ENCODE measurements around the gene CDH23. TPM values are rescaled to one million over a fixed set of nuclear protein-coding genes. Genes with fewer than 3 reads are reported as not detected.
A peak's percentile ranks its signal among the peaks of the same experiment; 100 is the strongest.
"Not testable (repeated sequence)": the region's sequence is repeated elsewhere in the genome, so short reads cannot be mapped to it uniquely, and the experiment has no call there.

CDH23 gene
- total RNA-seq, 2 experiments from 2014 or later, result 3.7 to 5.3 TPM

DNA sequence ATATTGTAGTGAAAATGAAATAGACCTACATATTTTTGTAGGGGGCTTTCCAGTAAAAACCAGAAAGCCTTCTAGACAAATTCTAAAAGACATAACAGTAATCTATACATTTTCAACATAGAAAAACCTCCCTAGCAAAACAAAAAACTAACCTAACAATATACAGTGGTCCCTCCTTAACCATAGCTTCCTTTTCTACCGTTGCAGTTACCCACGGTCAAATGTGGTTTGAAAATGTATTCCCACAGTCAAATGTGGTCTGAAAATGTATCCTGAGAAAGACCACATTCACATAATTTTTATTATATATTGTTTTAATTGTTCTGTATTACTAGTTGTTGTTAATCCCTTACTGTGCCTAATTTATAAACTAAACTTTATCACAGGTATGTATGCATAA, 448.0 kb downstream of the CDH23 start:
- peaks cover 3% of the 10 kb centered on the region for H3K36me3 Mint-ChIP-seq
- peaks cover 52% of the 10 kb centered on the region for H3K4me1 Mint-ChIP-seq
- POLR2A ChIA-PET, result interaction anchor here (1.4 kb wide), 1 partner anchor 38 kb away, joined by 4 read pairs; no protein-coding TSS in a partner anchor
- no peaks in the 10 kb centered on the region for H3K9me3 Mint-ChIP-seq
- ATAC-seq (ENCODE audit: low read depth), result no peak
- DNase-seq, result no peak
- no peak overlapping the region for H3K27ac Mint-ChIP-seq
- no peaks in the 10 kb centered on the region for H3K27me3 Mint-ChIP-seq
- H3K4me3 Mint-ChIP-seq, result no peak overlapping the region

- Mint-ChIP-seq H3K27me3 (no peaks in the 10 kb centered on the region), H3K4me3 (no peak overlapping the region), H3K9me3 (no peaks in the 10 kb centered on the region), H3K4me1 (peaks cover 56% of the 10 kb centered on the region), H3K36me3 (peaks cover 3% of the 10 kb centered on the region), H3K27ac (no peak overlapping the region)
- ATAC-seq (ENCODE audit: low read depth) (no peak), DNase-seq (no peak)
- POLR2A ChIA-PET, result interaction anchor here (0.5 to 1.4 kb wide), 3 partner anchors 33 to 428 kb away, joined by 3 to 4 read pairs (median 4); partner anchors contain the start of gene DDIT4
These were observed 449.0 kb downstream of the CDH23 start for GRCh38 chr10:71845410-71846405.

GRCh38 chr10:71846816-71847215, 450.1 kb downstream of the CDH23 start:
- H3K27ac Mint-ChIP-seq, result no peak overlapping the region
- no peak for ATAC-seq (ENCODE audit: low read depth)
- H3K9me3 Mint-ChIP-seq, result no peaks in the 10 kb centered on the region
- H3K36me3 Mint-ChIP-seq, result peaks cover 3% of the 10 kb centered on the region
- POLR2A ChIA-PET, result interaction anchor here (0.7 kb wide), 2 partner anchors 139 to 1564 kb away, joined by 5 to 6 read pairs; no protein-coding TSS in a partner anchor
- peak overlapping the region; percentile 22 for H3K4me3 Mint-ChIP-seq
- no peak for DNase-seq
- no peaks in the 10 kb centered on the region for H3K27me3 Mint-ChIP-seq
- H3K4me1 Mint-ChIP-seq, result peaks cover 61% of the 10 kb centered on the region

GRCh38 chr10:71847418-71847817, 450.7 kb downstream of the CDH23 start:
- POLR2A ChIA-PET, result no interaction called here
- Mint-ChIP-seq H3K4me1 (peaks cover 60% of the 10 kb centered on the region), H3K36me3 (peaks cover 3% of the 10 kb centered on the region), H3K27me3 (no peaks in the 10 kb centered on the region), H3K4me3 (no peak overlapping the region), H3K27ac (no peak overlapping the region), H3K9me3 (no peaks in the 10 kb centered on the region)
- ATAC-seq (ENCODE audit: low read depth), result no peak
- DNase-seq, result no peak

DNA sequence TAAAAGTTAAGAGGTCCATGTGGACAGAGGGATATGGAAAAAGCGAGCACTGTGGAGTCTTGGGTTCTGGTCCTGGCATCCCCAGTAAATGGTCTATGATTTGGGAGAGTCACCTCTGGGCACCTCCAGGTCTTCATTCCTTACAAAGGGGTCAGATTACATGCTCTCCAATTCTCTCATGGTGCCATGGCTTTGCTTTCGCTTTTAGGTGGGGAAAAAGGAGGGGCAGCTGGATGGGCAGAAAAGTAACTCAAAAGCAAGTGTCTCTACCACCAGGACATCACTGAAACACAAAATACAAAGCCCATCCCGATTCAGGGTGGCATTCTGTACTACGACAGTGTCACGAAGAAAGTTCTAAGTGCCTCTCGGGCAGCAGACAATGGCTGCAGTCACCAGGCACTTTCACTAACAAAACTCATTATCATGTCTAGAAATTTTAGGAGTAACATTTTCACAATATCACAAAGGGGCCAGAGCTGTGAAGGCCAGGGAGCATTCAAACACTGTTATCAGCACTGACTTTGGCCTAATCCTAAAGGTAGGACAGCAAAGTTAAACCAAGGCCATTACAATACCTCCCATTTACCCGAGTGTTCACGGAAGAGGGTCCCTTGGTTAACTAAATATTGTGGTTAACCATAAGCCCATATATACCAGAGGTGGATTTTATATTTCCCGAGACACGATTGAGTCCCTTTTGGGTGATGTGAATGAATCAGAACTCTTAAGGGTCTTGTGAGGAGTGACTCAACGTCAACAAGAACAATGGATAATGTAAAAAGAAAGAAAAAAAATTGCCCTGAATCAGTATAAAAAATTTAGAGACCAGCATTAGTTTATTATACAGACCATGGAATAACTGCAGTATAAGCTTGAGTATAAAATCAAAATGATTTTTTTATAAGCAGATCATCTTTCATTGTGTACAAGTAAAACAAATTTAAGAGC, 451.9 kb downstream of the CDH23 start:
- ATAC-seq (ENCODE audit: low read depth), result no peak
- POLR2A ChIA-PET, result interaction anchor here (1.0 kb wide), 1 partner anchor 30 kb away, joined by 3 read pairs; no protein-coding TSS in a partner anchor
- H3K4me3 Mint-ChIP-seq, result peak overlapping the region; percentile 39
- no peak for DNase-seq
- no peak overlapping the region for H3K27ac Mint-ChIP-seq
- no peaks in the 10 kb centered on the region for H3K27me3 Mint-ChIP-seq
- H3K9me3 Mint-ChIP-seq, result no peaks in the 10 kb centered on the region
- H3K4me1 Mint-ChIP-seq, result peaks cover 50% of the 10 kb centered on the region
- H3K36me3 Mint-ChIP-seq, result peaks cover 3% of the 10 kb centered on the region

DNA sequence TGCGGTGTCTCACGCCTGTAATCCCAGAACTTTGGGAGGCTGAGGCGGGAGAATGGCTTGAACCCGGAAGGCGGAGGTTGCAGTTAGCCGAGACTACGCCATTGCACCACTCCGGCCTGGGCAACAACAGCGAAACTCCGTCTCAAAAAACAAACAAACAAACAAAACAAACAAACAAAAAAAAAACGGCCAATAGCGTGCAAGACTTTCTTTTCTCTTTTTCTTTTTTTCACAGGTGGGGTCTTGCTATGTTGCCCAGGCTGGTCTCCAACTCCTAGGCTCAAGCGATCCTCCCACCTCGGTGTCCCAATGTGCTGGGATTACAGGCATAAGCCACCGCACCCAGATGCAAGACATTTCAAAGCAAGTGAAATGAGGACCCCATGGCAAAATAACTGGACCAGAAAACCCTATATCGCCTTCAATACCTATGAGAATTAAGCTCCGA, 452.8 kb downstream of the CDH23 start:
- no peak for ATAC-seq (ENCODE audit: low read depth)
- H3K36me3 Mint-ChIP-seq, result peaks cover 3% of the 10 kb centered on the region
- no peaks in the 10 kb centered on the region for H3K9me3 Mint-ChIP-seq
- peaks cover 3% of the 10 kb centered on the region for H3K27me3 Mint-ChIP-seq
- no peak for DNase-seq
- no peak overlapping the region for H3K27ac Mint-ChIP-seq
- peak overlapping the region; percentile 92 for H3K4me3 Mint-ChIP-seq
- H3K4me1 Mint-ChIP-seq, result peaks cover 47% of the 10 kb centered on the region
- POLR2A ChIA-PET, result interaction anchor here (1.0 to 2.9 kb wide), 2 partner anchors 29 to 76 kb away, joined by 3 to 17 read pairs; partner anchors contain the start of gene VSIR

DNA sequence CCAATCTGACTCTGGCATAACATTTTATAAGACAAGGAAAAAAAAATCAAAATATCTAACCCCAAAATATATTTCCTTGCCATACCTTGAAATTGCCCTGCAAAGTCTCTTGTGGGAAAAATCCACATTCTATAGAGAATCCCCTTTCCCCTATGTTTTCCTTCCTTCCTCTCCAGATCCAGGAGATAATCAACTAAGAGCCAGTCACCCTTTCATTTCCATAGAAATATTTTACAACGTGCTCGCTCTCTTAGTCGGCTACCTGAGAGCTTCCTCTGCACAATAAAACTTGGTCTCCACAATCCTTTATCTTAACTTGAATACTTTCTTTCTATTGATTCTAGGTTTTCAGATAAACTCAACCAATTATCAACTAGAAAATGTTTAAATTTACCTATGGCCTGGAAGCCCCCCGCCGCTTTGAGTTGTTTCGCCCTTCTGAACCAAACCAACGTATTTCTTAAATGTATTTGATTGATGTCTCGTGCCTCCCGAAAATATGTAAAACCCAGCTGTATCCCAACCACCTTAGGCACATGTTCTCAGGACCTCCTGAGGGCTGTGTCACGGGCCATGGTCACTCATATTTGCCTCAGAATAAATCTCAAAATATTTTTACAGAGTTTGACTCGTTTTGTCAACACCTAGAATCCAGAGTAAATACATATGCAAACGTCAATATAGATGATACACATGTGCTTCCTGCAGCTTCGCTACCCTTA, 453.5 kb downstream of the CDH23 start:
- peak overlapping the region; percentile 75 for H3K27ac Mint-ChIP-seq
- H3K4me3 Mint-ChIP-seq, result peak overlapping the region; percentile 92
- peaks cover 3% of the 10 kb centered on the region for H3K27me3 Mint-ChIP-seq
- POLR2A ChIA-PET, result interaction anchor here (1.1 to 2.9 kb wide), 10 partner anchors 9 to 487 kb away, joined by 3 to 17 read pairs (median 6); partner anchors contain the start of gene VSIR
- peaks cover 42% of the 10 kb centered on the region for H3K4me1 Mint-ChIP-seq
- H3K36me3 Mint-ChIP-seq, result peaks cover 3% of the 10 kb centered on the region
- ATAC-seq (ENCODE audit: low read depth) (peak; percentile 8), DNase-seq (no peak)
- H3K9me3 Mint-ChIP-seq, result no peaks in the 10 kb centered on the region

- Mint-ChIP-seq H3K27ac (peak within 1 kb of the TSS; percentile 75), H3K9me3 (no peaks in the 10 kb centered on the region), H3K27me3 (peaks cover 3% of the 10 kb centered on the region), H3K4me1 (peaks cover 34% of the 10 kb centered on the region), H3K36me3 (peaks cover 3% of the 10 kb centered on the region), H3K4me3 (peak within 1 kb of the TSS; percentile 92)
- DNase-seq (peak; percentile 99), ATAC-seq (ENCODE audit: low read depth) (peak; percentile 99)
- POLR2A ChIA-PET, result interaction anchor here (0.7 to 2.9 kb wide), 12 partner anchors 10 to 486 kb away, joined by 3 to 17 read pairs (median 6); partner anchors contain the start of gene VSIR
These were observed 454.2 kb downstream of the CDH23 start, which contains the start of gene PSAP for GRCh38 chr10:71850743-71851464. Gene PSAP, minus strand, starts transcription at chr10:71851251. Its CDS starts 30 bp downstream, at chr10:71851221.

DNA sequence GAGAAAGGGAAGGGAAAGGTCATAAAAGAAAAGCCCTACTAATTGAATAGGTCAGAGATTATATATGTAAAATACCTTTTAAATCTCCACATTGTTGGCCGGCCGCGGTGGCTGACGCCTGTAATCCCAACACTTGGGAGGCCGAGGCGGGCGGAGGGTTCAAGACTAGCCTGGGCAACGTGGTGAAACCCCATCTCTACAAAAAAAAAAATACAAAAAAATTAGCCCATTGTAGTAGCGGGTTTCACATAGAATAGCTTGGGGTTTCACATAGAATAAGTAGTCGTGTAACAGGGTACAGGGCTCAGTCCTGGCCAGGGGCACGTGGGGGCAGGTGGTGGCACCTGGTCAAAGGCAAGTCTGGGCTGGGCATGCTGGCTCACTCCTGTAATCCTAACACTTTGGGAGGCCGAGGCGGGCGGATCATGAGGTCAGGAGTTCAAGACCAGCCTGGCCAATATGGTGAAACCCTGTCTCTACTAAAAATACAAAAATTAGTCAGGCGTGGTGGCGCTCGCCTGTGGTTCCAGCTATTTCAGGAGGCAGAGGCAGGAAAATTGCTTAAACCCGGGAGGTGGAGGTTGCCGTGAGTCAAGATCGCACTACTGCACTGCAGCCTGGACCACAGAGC, 454.9 kb downstream of the CDH23 start:
- H3K27me3 Mint-ChIP-seq, DNase-seq, H3K9me3 Mint-ChIP-seq, H3K36me3 Mint-ChIP-seq: not testable (repeated sequence)
- Mint-ChIP-seq H3K4me1 (peaks cover 33% of the 10 kb centered on the region), H3K4me3 (peak overlapping the region; percentile 92), H3K27ac (peak overlapping the region; percentile 75)
- ATAC-seq (ENCODE audit: low read depth), result peak; percentile 2
- POLR2A ChIA-PET, result interaction anchor here (0.7 to 2.9 kb wide), 12 partner anchors 11 to 485 kb away, joined by 3 to 17 read pairs (median 6); partner anchors contain the start of gene VSIR

GRCh38 chr10:71852355-71852937, 455.7 kb downstream of the CDH23 start:
- H3K4me3 Mint-ChIP-seq, result no peak overlapping the region
- H3K27me3 Mint-ChIP-seq, result peaks cover 5% of the 10 kb centered on the region
- ATAC-seq (ENCODE audit: low read depth) (no peak), DNase-seq (no peak)
- H3K9me3 Mint-ChIP-seq, result no peaks in the 10 kb centered on the region
- peaks cover 30% of the 10 kb centered on the region for H3K4me1 Mint-ChIP-seq
- H3K27ac Mint-ChIP-seq, result no peak overlapping the region
- POLR2A ChIA-PET, result interaction anchor here (2.9 kb wide), 1 partner anchor 79 kb away, joined by 17 read pairs; the partner anchor contains the start of gene VSIR
- H3K36me3 Mint-ChIP-seq, result no peaks in the 10 kb centered on the region

- H3K4me1 Mint-ChIP-seq, result peaks cover 17% of the 10 kb centered on the region
- H3K36me3 Mint-ChIP-seq, result no peaks in the 10 kb centered on the region
- no peak overlapping the region for H3K27ac Mint-ChIP-seq
- ATAC-seq (ENCODE audit: low read depth) (no peak), DNase-seq (no peak)
- H3K4me3 Mint-ChIP-seq, result no peak overlapping the region
- POLR2A ChIA-PET, result no interaction called here
- peaks cover 5% of the 10 kb centered on the region for H3K27me3 Mint-ChIP-seq
- H3K9me3 Mint-ChIP-seq, result no peaks in the 10 kb centered on the region
These were observed 457.3 kb downstream of the CDH23 start for GRCh38 chr10:71854031-71854430.

All from activated naive CD8-positive, alpha-beta T cell treated with anti-CD3 and anti-CD28 coated beads, Interleukin-2, amount 10 ng/mL, durations not matched to agents 7 days and 5 days (primary cell).